Renal pelvis (tissue), 4 donors: ENCODE measurements around the gene FNDC4. TPM values are rescaled to one million over a fixed set of nuclear protein-coding genes. Genes with fewer than 3 reads are reported as not detected.
A peak's percentile ranks its signal among the peaks of the same experiment; 100 is the strongest.

Experiments used
- DNase-seq: peaks from one replicate; pipeline ENCODE4 v3.0.0-alpha.2; 2013
- polyA plus RNA-seq, 3 donors: library from polyadenylated mRNA; unstranded; fragments of 120-200 nt; gene quantifications; one replicate each; pipeline ENCODE4 v1.2.1, GENCODE V29; 2013; ENCODE audit not compliant: insufficient read length in 3 of 3

Gene FNDC4
- polyA plus RNA-seq, 3 donors: 6.6 to 8.3 (median 8.1) TPM

DNA sequence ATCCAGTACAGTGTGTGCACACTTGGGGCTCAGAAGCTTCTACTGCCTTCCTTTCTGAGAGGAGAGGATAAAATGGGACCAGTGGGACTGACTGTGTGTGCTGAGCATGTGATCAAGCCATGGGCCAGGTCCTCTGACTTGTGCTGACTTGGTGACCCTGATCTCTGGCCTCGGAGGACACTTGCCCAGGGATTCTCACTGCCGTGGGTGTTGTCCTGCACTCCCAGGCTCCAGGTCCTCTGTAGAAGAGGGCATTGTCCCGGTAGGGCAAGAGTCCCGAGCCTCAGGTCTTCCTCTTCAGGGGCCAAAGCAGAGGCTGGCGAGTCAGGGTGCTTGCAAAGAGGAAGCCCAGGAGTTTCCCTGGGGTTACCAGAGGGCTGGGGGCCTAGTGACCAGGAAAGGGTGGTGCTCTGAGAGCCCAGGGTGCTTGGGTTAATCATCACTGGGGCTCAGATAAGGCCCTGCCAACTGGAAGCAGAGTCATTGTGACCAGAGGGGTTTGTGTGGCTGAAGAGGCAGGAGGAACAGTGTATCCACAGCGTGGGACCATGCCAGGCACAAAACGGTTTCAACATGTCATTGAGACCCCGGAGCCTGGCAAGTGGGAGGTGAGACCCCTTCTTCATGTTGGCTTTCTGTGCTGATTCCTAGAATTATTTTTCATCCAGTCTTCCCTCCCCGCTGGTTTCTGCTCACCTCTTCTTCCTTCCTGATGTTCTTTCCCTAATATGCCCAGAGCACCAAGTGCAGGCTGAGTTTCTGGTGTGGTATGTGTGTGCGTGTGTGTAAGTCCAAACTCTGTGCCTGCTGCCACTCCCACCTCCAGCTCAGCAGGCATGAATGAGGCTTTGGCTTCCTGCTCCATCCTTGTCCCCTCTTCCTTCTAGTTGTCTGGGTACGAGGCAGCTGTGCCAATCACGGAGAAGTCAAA is 1.6 kb upstream of the FNDC4 start, which contains the start of gene GCKR:
Gene GCKR, plus strand, starts transcription at position 483 of the 931 bp plus-strand sequence. Its CDS starts 66 bp downstream, at position 549.
- DNase-seq: no peak

DNA sequence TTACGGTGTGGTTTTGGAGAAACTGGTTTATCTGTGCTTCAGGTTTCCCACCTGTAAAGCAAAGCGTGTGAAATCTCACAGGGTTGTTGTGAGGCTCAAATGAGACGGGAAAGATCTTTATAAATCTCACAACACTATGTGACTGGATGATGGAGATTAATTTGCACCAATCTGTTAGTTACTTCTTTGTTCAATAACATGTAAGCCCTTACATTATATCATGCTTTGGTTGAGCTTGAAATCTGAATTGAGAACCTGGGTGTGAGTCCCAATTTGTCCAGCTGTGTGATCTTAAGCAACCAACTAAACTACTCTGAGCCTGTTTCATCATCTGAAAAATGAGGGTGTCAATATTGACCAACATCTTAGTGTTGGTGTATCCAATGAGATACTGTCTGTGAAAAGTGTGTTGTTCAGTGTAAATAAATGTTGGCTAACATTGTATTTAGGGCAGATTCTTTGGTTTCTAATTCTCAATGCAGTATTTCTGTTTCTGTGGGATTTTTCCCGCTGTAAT is 898 bp upstream of the FNDC4 start:
- no peak for DNase-seq

DNA sequence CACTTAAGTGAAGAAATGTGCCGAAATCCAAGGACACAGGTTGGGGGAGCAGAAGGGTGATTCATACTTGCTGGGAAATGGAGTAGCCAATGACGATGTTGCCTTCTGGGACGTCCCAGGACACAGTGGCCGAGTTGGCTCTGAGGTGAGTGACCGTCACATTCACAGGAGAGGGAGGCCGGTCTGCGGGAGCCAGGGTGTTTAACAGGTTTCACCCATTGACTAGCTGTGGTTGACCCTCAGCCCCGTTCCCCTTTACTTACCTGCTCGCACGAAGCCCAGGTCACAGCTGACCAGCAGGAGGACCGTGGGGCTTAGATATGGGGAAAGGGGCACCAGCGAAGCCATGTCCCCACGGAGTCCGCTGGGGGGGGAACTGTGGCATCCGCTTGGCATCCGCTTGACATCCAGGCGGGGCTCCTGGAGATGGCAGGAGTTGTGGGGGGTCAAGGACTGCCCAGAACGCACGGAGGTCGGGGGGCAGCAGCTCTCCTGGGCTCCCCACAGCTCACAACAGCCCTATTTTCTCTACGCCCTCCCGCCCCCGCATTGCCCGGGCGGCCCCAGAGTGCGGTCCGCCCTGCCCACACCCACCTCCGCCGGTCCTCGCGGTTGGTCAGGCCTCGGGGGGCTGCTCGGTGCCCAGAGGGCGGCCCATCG is 586 bp downstream of the FNDC4 start:
- DNase-seq: no peak

DNA sequence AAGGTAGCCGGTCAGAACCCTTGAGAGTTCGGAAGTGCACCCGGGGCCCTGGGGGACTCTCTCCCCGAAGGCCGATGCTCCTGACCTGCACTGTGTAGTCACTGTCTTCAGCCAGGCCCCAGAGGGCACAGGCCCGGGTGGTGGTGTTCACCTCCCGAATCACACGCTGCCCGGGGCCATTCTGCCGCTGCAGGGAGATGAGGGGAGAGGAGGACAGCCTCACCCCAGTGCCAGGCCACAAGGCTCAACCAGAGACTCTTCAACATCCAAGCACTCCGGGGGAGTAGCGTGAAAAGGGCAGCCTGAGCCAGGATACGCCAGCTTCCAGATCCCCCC is 1.1 kb downstream of the FNDC4 start:
- no peak for DNase-seq

DNA sequence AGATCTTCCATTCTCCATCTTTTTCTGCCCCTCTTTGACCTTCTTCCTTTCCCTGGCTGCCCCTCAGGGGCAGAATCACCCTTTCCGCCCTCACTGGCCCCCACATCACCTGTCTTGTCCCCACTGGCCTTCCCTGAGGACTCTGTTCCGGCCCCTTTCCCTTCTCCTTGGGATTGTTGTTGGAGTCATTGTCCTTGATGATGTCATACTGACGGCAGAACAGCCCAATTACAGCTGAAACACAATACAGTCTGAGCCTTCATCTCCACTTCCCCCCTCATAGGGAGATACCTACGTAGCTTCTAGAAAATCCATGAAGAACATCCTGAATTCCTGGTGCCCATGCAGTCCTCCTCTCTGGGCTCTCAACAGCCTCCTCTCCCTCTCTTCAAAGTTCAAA is 2.4 kb downstream of the FNDC4 start:
- DNase-seq: no peak

DNA sequence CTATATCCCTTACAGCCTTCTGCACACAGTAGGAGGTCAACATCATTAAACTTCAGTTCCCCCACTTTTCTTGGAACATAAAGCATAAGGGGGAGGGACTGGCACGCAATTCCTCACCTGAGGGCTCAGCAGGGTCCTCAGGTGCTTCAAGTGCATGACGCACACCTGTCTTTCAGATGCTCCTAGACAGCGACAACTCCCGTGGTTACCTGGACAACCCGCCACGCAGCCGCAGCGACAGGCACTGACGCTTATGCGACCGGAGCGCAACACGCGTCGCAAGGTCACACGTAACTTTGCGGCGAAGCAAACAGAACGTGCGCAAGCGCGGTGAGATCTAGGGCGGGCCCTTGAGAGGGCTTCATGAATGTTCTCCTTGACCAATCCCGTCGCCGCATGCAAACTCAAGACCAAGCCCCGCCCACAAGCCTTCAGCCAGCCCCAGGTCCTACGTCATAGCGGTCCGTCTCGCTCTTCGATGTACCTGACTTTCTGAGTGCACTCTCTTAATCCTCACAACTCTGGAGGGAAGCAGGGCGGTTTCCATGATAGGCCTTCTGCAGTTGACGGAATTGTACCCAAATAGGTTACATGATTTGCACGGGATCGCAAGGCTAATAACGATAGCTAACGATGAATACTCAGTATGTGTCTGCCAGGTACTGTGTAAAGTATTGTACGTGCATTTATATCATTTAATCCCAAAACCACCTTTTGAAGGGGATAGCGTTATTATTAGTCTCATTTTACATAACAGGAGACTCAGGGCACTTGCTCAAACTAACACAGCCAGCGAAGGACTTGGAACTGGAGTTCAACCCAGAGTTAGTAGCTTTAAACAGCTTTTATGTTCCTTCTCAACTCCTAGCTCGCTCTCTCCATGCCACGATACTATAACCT is 5.3 kb downstream of the FNDC4 start, which contains the start of gene IFT172:
Gene IFT172, minus strand, starts transcription at position 246 of the 900 bp plus-strand sequence. Its CDS starts 90 bp downstream, at position 156.
- DNase-seq: peak; percentile 99

DNA sequence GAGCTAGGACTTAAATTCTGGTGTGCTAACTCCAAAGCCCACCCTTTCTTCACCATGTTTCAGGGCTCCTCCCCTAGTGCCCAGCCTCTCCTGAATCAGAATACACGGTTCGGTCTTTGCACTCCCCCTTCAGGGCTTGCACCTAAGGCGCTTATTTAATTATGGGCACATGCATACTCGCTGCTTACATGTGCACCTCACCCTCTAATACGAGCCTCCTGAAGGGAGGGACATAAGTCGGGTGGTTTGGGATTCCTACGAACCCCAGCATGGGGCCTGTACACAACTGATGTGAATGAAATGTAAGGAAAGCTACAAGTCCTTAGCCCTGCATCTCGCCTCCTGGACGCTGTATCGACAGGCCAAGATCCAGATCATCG is 5.9 kb downstream of the FNDC4 start:
- no peak for DNase-seq

DNA sequence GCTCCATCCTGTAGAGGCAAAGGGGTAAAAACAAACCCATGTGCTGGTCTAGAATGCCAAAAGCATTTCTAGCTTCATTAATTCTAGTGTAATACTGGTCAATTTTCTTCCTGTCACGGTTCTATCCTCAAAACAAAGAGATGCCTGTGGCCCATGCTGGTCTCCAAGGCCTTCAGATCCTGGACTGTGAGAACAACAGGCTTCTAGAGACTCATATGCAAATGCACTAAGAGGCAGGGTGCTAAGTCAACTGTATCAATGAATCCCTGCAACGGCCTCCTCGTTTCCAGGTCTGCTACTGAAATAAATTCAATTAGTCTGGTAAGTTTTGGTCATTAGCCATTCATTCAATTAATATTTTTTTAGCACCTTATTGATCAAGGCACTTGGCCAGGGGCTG is 9.5 kb downstream of the FNDC4 start:
- no peak for DNase-seq

DNA sequence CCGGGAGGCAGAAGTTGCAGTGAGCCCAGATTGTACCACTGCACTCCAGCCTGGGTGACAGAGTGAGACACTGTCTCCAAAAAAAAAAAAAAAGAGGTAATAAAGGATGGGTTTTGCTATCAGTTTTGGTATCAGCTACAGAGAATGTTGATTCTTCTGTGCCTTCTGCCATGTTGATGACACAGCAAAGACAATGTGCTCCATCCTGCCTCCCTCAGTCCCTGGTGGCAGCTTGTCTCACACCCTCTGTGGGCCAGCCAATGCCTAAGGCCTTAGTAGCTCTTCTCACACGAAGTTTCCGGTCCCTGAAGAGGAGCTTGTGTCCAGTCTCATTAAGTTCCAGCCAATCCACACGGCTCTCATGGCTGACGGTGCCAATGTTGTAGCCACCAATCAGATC is 23.0 kb downstream of the FNDC4 start:
- no peak for DNase-seq

DNA sequence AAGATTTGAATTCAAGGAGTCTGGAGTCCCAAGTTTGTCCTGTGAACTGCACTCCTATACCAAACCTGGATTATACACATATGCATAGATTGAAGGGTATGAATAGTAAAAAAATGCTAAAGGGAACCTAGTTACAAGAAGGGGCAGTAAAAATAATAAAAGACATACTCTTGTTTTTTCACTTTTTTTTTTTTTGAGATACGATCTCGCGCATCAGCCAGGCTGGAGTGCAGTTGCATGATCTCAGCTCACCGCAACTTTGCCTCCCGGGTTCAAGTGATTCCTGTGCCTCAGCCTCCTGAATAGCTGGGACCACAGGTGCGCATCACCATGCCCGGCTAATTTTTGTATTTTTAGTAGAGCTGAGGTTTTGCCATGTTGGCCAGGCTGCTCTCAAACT is 30.6 kb downstream of the FNDC4 start:
- DNase-seq: no peak

DNA sequence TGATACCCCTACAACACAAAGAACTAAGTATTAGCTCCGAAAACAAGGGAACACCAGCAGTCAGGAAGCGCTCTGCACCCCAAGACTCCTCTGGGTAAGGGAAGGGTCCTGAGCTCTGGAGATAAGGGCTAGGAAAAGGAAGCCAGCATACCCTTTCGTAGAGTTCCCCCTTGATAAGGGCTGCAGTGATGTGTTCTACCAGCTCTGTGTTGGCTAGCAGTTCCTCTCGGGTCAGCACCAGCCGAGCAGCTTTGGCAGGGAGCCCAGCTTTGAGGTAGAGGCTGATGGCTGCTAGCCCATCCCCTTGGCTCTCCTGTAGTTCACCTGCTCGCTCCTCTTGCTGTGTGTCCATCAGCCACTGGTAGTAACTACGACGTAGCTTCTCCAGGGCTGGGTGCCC is 33.9 kb downstream of the FNDC4 start:
- DNase-seq: no peak

DNA sequence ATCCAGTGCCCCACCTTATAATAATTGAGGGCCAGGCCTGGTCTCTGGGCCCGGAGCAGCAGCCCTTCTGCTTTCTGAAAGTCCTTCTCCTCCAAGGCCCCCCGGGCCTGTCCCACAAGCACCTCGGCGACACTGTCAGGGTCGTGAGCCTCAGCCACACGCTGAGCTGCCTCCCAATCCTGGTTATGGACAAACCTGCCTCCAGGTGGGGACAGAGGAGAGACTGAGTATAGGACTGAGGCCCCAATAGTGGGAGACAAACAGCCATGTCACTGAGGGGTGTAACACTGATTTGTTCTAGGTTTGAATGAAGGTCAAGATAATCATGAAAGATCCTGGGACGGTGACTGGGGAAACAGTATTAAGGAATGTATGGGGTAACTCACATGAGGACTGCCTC is 41.0 kb downstream of the FNDC4 start:
- DNase-seq: no peak

DNA sequence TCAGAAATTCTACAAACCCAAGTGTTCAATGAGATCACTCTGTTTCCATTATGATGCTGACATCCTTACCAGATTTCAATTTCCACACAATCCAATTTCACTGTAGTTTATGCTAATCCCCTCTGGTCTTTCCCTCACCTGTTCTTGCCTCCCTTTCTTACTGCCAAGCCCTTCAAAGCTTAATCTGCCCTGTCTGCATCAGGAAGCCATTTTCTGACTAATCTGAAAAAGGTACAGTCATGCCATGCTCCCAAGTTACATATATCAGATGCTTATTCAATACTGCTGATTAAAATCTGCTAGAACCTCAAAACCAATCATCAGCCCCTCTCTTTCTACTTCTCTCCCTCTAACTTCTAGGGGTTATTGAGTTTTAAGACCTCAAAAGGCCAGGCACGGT is 43.9 kb downstream of the FNDC4 start:
- DNase-seq: no peak

DNA sequence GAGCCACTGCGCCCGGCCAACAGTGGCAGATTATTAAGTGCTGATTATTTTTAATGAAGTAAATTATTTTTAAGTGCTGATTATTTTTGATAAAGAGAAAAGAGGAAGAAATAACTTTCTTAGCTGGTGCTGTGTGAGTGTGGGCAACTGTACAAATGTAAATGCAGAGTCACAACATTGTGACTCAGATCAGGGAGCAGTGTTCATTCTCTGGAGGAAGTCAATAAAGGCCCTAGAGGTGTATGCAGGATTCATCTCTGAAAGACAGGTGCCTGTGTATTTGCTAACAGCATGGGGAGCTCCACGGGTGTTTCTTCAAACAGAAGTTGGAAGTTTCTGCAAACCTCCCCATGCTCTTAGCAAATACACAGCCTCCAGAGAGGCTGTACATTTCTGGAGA is 46.6 kb downstream of the FNDC4 start:
- no peak for DNase-seq

DNA sequence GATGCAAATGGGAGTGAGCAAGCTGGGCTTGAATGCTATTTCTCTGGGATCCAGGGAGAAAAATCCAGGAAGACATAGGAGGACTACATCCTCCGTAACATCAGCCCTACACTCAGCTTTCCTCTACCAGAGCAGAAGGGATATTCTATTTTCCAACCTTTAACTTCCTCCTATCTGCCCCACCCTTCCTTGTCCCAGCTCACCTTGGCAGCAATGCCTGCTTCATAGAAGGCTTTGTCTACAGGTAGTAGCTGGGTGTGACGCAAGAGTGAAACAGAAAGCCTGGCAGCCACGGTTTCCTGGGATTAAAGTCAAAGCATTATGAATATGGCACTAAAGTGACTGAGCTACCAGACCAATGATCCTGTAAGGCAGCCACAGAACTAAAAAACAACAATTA is 48.9 kb downstream of the FNDC4 start:
- DNase-seq: no peak

DNA sequence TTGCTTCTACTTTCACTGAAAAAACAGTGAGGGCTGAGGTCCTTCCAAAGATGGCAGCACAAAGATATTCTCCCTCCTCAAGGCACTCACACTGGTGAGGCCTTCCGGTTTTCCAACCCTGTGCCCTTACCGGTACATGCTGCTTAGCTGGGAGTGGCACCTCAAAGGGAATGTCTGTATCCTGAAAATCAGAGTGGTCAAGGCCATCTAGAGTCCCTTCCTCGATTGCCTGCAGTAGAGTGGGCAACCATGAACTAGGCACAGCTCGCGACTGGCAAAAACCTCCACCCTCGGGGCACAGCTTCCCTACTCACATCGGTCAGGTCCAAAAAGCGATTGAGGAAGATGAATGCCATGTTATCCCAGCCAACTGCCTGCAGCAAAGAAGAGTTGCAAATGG is 49.4 kb downstream of the FNDC4 start:
- no peak for DNase-seq

DNA sequence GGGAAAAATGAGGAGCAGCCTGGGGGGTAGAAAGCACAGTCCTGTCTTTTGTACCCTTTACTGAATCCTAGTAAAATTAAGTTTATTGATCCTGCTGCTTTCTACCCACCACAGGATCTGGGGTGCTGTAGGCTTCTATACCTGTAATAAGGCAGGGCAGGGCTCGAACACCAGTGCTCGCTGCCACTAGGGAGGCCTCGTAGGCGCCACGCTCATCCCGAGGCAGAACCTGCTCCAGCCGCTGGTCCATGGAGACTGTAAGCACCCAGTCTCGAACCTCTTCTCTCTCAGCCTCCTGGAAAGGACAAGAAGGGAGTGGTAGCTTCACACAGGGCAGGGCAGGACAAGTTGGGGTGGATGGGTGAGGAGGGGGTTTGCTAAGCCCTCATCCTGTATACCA is 49.8 kb downstream of the FNDC4 start:
- no peak for DNase-seq

DNA sequence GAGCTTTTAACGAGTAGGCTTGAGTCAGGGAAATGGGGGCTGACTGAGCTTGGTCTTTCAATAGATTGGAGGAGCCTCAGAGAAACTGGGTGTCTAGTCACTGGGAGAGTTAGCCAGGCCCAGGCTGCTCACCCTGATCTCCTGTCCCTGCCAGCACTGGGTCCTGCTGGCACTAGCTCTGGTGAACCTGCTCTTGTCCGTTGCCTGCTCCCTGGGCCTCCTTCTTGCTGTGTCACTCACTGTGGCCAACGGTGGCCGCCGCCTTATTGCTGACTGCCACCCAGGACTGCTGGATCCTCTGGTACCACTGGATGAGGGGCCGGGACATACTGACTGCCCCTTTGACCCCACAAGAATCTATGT is 52.1 kb downstream of the FNDC4 start:
- DNase-seq: no peak

DNA sequence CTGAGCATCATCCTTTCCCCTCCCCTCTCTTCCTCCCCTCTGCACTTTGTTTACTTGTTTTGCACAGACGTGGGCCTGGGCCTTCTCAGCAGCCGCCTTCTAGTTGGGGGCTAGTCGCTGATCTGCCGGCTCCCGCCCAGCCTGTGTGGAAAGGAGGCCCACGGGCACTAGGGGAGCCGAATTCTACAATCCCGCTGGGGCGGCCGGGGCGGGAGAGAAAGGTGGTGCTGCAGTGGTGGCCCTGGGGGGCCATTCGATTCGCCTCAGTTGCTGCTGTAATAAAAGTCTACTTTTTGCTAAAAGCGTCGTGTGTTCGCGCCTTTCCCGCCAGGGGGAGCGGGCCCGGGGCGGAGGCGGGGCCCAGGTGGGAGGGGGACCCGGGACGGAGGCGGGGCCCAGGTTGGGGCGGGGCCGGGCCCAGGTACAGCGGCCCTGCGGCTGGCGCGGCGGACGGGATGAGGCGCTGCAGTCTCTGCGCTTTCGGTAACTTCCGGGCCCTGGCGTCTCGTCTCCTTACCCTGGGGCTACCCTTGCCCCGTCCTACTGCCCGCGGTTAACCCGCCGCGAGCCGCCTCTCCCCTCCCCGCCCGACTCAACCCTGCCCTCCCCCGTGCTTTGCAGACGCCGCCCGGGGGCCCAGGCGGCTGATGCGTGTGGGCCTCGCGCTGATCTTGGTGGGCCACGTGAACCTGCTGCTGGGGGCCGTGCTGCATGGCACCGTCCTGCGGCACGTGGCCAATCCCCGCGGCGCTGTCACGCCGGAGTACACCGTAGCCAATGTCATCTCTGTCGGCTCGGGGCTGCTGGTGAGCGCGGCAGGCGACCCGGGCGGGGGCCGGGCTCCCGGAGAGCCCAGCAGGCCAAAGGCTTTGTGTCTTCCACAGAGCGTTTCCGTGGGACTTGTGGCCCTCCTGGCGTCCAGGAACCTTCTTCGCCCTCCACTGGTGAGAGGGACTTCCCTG is 52.8 kb downstream of the FNDC4 start, which contains the start of gene KRTCAP3:
Gene KRTCAP3, plus strand, starts transcription at position 424 of the 962 bp plus-strand sequence. Its CDS starts 32 bp downstream, at position 456.
- DNase-seq: peak; percentile 53
